ENCODE data around the gene ZC3H13. TPM values are rescaled to one million over a fixed set of nuclear protein-coding genes. Genes with fewer than 3 reads are reported as not detected.

The ZC3H13 gene
- total and polyA plus RNA-seq, 2 of the 8 experiments (the other 6 are each of a cell fraction or from before 2014, with no cell fraction given) = 5.1 to 57.8 TPM

DNA sequence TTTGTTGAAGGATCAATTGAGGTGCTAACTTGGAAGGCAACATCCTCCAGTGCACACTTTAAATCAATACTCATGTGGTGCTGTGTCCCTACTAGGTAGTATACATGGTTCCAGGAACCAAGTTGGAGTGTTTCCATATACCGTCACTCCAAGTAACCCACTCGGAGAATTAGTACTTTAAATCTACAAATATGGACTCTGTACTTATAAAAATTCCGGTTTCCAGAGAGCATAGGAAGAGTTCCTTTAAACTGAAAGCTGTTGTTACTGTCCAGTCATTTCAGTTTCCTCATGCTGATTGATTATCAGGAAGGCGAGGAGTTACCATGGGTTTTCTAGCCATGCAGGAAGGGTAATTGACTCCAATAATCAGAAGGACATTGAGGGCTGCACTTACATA is 45.1 kb upstream of the ZC3H13 start:
- TF ChIP-seq CTBP2 (IDR thresholded peaks at IDR 0.05; ENCODE audit: borderline replicate concordance, insufficient read depth, insufficient read length, low read length) = no peak
- no peak for TF ChIP-seq ZNF274 (IDR thresholded peaks at IDR 0.05; ENCODE audit: borderline replicate concordance, extremely low read depth, low read length)
- no peak for TF ChIP-seq KDM1A (IDR thresholded peaks at IDR 0.05; ENCODE audit: borderline replicate concordance, low read length)
- no peak for TF ChIP-seq TCF12 (IDR thresholded peaks at IDR 0.05; ENCODE audit: low read depth, low read length)
- TF ChIP-seq SP2 (IDR thresholded peaks at IDR 0.05; ENCODE audit: low read length) = no peak
- no peak for TF ChIP-seq SP1 (IDR thresholded peaks at IDR 0.05; ENCODE audit: low read depth, low read length)
- TF ChIP-seq BCL11A (IDR thresholded peaks at IDR 0.05; ENCODE audit: low read depth in 2 of 2, low read length in 2 of 2) = no peak
- no peak for TF ChIP-seq GABPA (IDR thresholded peaks at IDR 0.05; ENCODE audit: borderline replicate concordance, insufficient read depth, low read length)
- TF ChIP-seq EP300 (IDR thresholded peaks at IDR 0.05; ENCODE audit: borderline replicate concordance in 1 of 2, low read depth in 2 of 2, low read length in 2 of 2) = no peak
- TF ChIP-seq EGR1 (IDR thresholded peaks at IDR 0.05; ENCODE audit: borderline replicate concordance, low read depth, low read length) = no peak
- no peak for TF ChIP-seq ATF3 (IDR thresholded peaks at IDR 0.05; ENCODE audit: insufficient read depth, low read depth, low read length)
- peaks cover 0 to 1% (median 0%) of the 10 kb centered on the region in 4 experiments; a peak in 1 of 7 replicates for H3K27me3 ChIP-seq (replicated peaks in 1 of 4; ENCODE audit: control insufficient read depth in 3 of 4, extremely low read depth in 1 of 4, insufficient read depth in 3 of 4, low read length in 3 of 4)
- no peak overlapping the region for H2AFZ ChIP-seq (ENCODE audit: low read length)
- H2BK20ac ChIP-seq (ENCODE audit: low read length) = no peak overlapping the region
- H4K8ac ChIP-seq (ENCODE audit: extremely low read depth, insufficient read depth, low read length) = no peak overlapping the region
- no peak overlapping the region for H2BK12ac ChIP-seq (ENCODE audit: low read depth, low read length)
- no peak overlapping the region for H2AK5ac ChIP-seq (ENCODE audit: low read depth, low read length)
- no peak overlapping the region for H3K9ac ChIP-seq (replicated peaks in 1 of 4; ENCODE audit: extremely low read depth in 1 of 4, low read depth in 3 of 4, low read length in 3 of 4)
- no peaks in the 10 kb centered on the region for H3K9me3 ChIP-seq (ENCODE audit: insufficient read depth in 2 of 2, low read depth in 1 of 2, low read length in 1 of 2)
- no peaks in the 10 kb centered on the region for H4K20me1 ChIP-seq (replicated peaks in 1 of 2; ENCODE audit: control insufficient read depth in 1 of 2, insufficient read depth in 2 of 2, low read length in 2 of 2)
- H3K14ac ChIP-seq (ENCODE audit: insufficient read length) = no peak overlapping the region
- no peak overlapping the region for H3K56ac ChIP-seq (replicated peaks; ENCODE audit: insufficient read length, low read depth, low read length)
- POLR2A ChIA-PET (ENCODE audit: partially characterized antibody) = no interaction called here
- no peak for FAIRE-seq
- no peak overlapping the region for H4K5ac ChIP-seq (ENCODE audit: insufficient read length, low read depth, low read length)
- H3K23ac ChIP-seq (ENCODE audit: insufficient read length) = no peak overlapping the region
- H3K79me2 ChIP-seq (ENCODE audit: control insufficient read depth in 1 of 2, insufficient read depth in 2 of 2, low read length in 2 of 2) = no peaks in the 10 kb centered on the region
- no peak overlapping the region for H4K91ac ChIP-seq (replicated peaks; ENCODE audit: insufficient read length, low read length)
- H3K79me1 ChIP-seq (ENCODE audit: low read depth, low read length) = no peaks in the 10 kb centered on the region
- WGBS, 2 experiments (ENCODE audit: extremely low coverage in 1 of 2, insufficient coverage in 1 of 2, insufficient read length in 1 of 2, insufficient replicate concordance in 2 of 2, low coverage in 1 of 2, low lambda C conversion rate in 2 of 2, missing lambda C conversion rate in 1 of 2) = 98% methylated on average over 4 of the region's 4 CpGs; no CpG with 5 or more reads in 1 of the 2 experiments
- no peak overlapping the region for H3K4me2 ChIP-seq (ENCODE audit: insufficient read depth in 1 of 2, low read depth in 2 of 2, low read length in 2 of 2)
- no peak overlapping the region for H2BK5ac ChIP-seq (ENCODE audit: low read depth, low read length)
- DNase-seq (ENCODE audit: low read depth in 1 of 2, low spot score in 2 of 2) = no peak
- no peak overlapping the region for H3K27ac ChIP-seq (ENCODE audit: low read depth, low read length)
- no peak overlapping the region for H3K4me3 ChIP-seq (ENCODE audit: extremely low read depth in 1 of 4, insufficient read depth in 2 of 4, low read depth in 3 of 4, low read length in 4 of 4)
- H3K4ac ChIP-seq (replicated peaks; ENCODE audit: insufficient read length, low read depth, low read length) = no peak overlapping the region
- no peak overlapping the region for H2BK120ac ChIP-seq (replicated peaks; ENCODE audit: low read depth, low read length)
- CTCF ChIA-PET (ENCODE audit: partially characterized antibody) = no interaction called here
- H3K18ac ChIP-seq (ENCODE audit: extremely low read depth, low read length) = no peak overlapping the region
- no peaks in the 10 kb centered on the region for H3K23me2 ChIP-seq (ENCODE audit: low read depth, low read length)
- H2BK15ac ChIP-seq (ENCODE audit: low read length) = no peak overlapping the region
- H3K4me1 ChIP-seq (replicated peaks in 1 of 4; ENCODE audit: control insufficient read depth in 3 of 4, insufficient read depth in 4 of 4, low read length in 3 of 4) = no peaks in the 10 kb centered on the region
- H3K36me3 ChIP-seq (ENCODE audit: control insufficient read depth in 2 of 4, insufficient read depth in 4 of 4, low read length in 3 of 4) = no peaks in the 10 kb centered on the region

Data from H1 (cell line).